Activated CD8-positive, alpha-beta memory T cell treated with anti-CD3 and anti-CD28 coated beads for 48 hours (primary cell): ENCODE data around the gene STAM.

ENCODE experiments used
- DNase-seq, 3 experiments: peaks; one replicate each; pipeline ENCODE4 v3.0.0-alpha.2; 2020; ENCODE audit warnings: low read depth in 2 of 3, low spot score in 2 of 3

Gene STAM

GRCh38 chr10:17673471-17674061, 29.6 kb downstream of the STAM start:
- DNase-seq = no peak

GRCh38 chr10:17674566-17674965, 30.6 kb downstream of the STAM start:
- DNase-seq = no peak

GRCh38 chr10:17675638-17676037, 31.7 kb downstream of the STAM start:
- no peak for DNase-seq

- DNase-seq = no peak
These were observed 33.0 kb downstream of the STAM start for GRCh38 chr10:17676919-17677318.

- DNase-seq = no peak
These were observed 38.4 kb downstream of the STAM start for GRCh38 chr10:17682236-17682946.

GRCh38 chr10:17683541-17683940, 39.6 kb downstream of the STAM start:
- no peak for DNase-seq

GRCh38 chr10:17684537-17684936, 40.6 kb downstream of the STAM start:
- DNase-seq = no peak

- DNase-seq = peak in 1 of 3 experiments; percentile 20
These were observed 41.4 kb downstream of the STAM start for GRCh38 chr10:17685233-17685840.

- no peak for DNase-seq
These were observed 43.3 kb downstream of the STAM start for GRCh38 chr10:17687117-17687831.

GRCh38 chr10:17689137-17689536, 45.2 kb downstream of the STAM start:
- no peak for DNase-seq

- DNase-seq = no peak
These were observed 49.1 kb downstream of the STAM start for GRCh38 chr10:17693009-17693408.

- DNase-seq = no peak
These were observed 54.7 kb downstream of the STAM start for GRCh38 chr10:17698696-17699095.

GRCh38 chr10:17701301-17701700, 57.4 kb downstream of the STAM start:
- no peak for DNase-seq

- DNase-seq = no peak
These were observed 59.8 kb downstream of the STAM start for GRCh38 chr10:17703706-17704105.

- no peak for DNase-seq
These were observed 64.9 kb downstream of the STAM start for GRCh38 chr10:17708821-17709220.

- no peak for DNase-seq
These were observed 65.5 kb downstream of the STAM start for GRCh38 chr10:17709492-17709891.

GRCh38 chr10:17710181-17710580, 66.2 kb downstream of the STAM start:
- DNase-seq = no peak

- no peak for DNase-seq
These were observed 68.1 kb downstream of the STAM start for GRCh38 chr10:17712053-17712452.

GRCh38 chr10:17712717-17713471, 68.9 kb downstream of the STAM start:
- no peak for DNase-seq

GRCh38 chr10:17713758-17714157, 69.8 kb downstream of the STAM start:
- no peak for DNase-seq

- no peak for DNase-seq
These were observed 72.2 kb downstream of the STAM start for GRCh38 chr10:17716161-17716560.
